Endothelial cell of umbilical vein (primary cell): ENCODE measurements around the gene SNX24. TPM values are rescaled to one million over a fixed set of nuclear protein-coding genes. Genes with fewer than 3 reads are reported as not detected.

ENCODE experiments used
- BruUV-seq: library from RNA; stranded (reverse); fragments of 400-500 nt; replicated peaks from 2 replicates; lab custom pipeline; 2021; lab: Mats Ljungman, UMichigan
- CTCF ChIA-PET: fragments of 300-600, 350-600 bp; sonication (Branson Sonifier 250); formaldehyde crosslinking; loops from one replicate; lab custom pipeline; 2021; ENCODE audit warnings: antibody characterized with exemption, inconsistent platforms; lab: Charles Lee
- POLR2A ChIA-PET: fragments of 300-600, 350-600 bp; sonication (Branson Sonifier 250); formaldehyde crosslinking; loops from one replicate; lab custom pipeline; 2021; ENCODE audit warnings: antibody characterized with exemption, inconsistent platforms; lab: Charles Lee
- DNase-seq: peaks from one replicate; pipeline ENCODE4 v3.0.0-alpha.2; 2011; ENCODE audit warnings: low read depth, low spot score
- FAIRE-seq: peaks from 2 replicates; lab custom pipeline; 2011; peaks lifted over from hg19 to GRCh38; lab: Jason Lieb, UNC
- H2AFZ ChIP-seq: 2 replicates; pipeline ENCODE4 v1.6.0; 2012; ENCODE audit warnings: low read depth, low read length, control low read depth, inconsistent platforms
- H3K27ac ChIP-seq: 2 replicates; pipeline ENCODE4 v1.5.1; 2011; ENCODE audit warnings: low read depth, mild to moderate bottlenecking, control low read depth, low read length, moderate library complexity; ENCODE audit not compliant: insufficient read depth
- H3K27me3 ChIP-seq, 2 experiments: 2 replicates each; pipeline versions ENCODE4 v1.6.0 to v1.6.1; 2011; ENCODE audit warnings: low read length in 2 of 2, mixed read lengths in 1 of 2; ENCODE audit not compliant: control insufficient read depth in 2 of 2, insufficient read depth in 2 of 2
- H3K36me3 ChIP-seq, 2 experiments: 2 replicates in 1 of 2; 3 replicates in 1 of 2; pipeline ENCODE4 v1.5.1; 2011; ENCODE audit warnings: low read length in 2 of 2, mild to moderate bottlenecking in 1 of 2, moderate library complexity in 1 of 2; ENCODE audit not compliant: control insufficient read depth in 2 of 2, insufficient read depth in 2 of 2; ENCODE audit errors: extremely low read depth in 1 of 2
- H3K4me1 ChIP-seq: 3 replicates; pipeline ENCODE4 v1.5.1; 2011; ENCODE audit warnings: mild to moderate bottlenecking, low read length; ENCODE audit not compliant: control insufficient read depth, insufficient read depth; ENCODE audit errors: extremely low read depth
- H3K4me2 ChIP-seq: 2 replicates; pipeline ENCODE4 v1.6.1; 2011; ENCODE audit warnings: low read length, control low read depth, mixed read lengths; ENCODE audit not compliant: insufficient read depth
- H3K4me3 ChIP-seq, 3 experiments: fragments of 200-600 bp in 1 of 3; sonication (generic), shearing (Covaris generic) in 1 of 3; replicated peaks in 1 of 3; 2 replicates each; pipeline ENCODE4 v1.5.1; 2011 to 2016; ENCODE audit warnings: control low read depth in 3 of 3, low read length in 3 of 3, mild to moderate bottlenecking in 2 of 3, inconsistent platforms in 1 of 3, low read depth in 1 of 3, moderate library complexity in 1 of 3; ENCODE audit not compliant: insufficient read depth in 1 of 3
- H3K79me2 ChIP-seq: 2 replicates; pipeline ENCODE4 v1.6.0; 2012; ENCODE audit warnings: low read length, inconsistent platforms; ENCODE audit not compliant: control insufficient read depth, insufficient read depth
- H3K9ac ChIP-seq: replicated peaks from 2 replicates; pipeline ENCODE3; 2011; ENCODE audit warnings: low read length, control low read depth; ENCODE audit not compliant: insufficient read depth; ENCODE audit errors: extremely low read depth
- H3K9me1 ChIP-seq: replicated peaks from 3 replicates; pipeline ENCODE4 v1.6.0; 2011; ENCODE audit warnings: mild to moderate bottlenecking, low read length; ENCODE audit not compliant: control insufficient read depth, insufficient read depth; ENCODE audit errors: extremely low read depth
- H3K9me3 ChIP-seq: replicated peaks from 2 replicates; pipeline ENCODE4 v1.5.1; 2012; ENCODE audit warnings: low read length, inconsistent platforms; ENCODE audit not compliant: control insufficient read depth, insufficient read depth
- H4K20me1 ChIP-seq: replicated peaks from 2 replicates; pipeline ENCODE3; 2011; ENCODE audit warnings: mild to moderate bottlenecking, low read length; ENCODE audit not compliant: control insufficient read depth, insufficient read depth; ENCODE audit errors: extremely low read depth
- EZH2 ChIP-seq: IDR thresholded peaks from 2 replicates; pipeline ENCODE4 v1.6.1; 2012; ENCODE audit warnings: borderline replicate concordance, low read depth, mild to moderate bottlenecking, moderate library complexity, low read length, inconsistent platforms; ENCODE audit not compliant: severe bottlenecking
- FOS ChIP-seq: IDR thresholded peaks from 2 replicates; pipeline ENCODE4 v1.6.1; 2011; ENCODE audit warnings: mild to moderate bottlenecking, low read length, moderate library complexity, borderline replicate concordance; ENCODE audit not compliant: insufficient read depth
- GATA2 ChIP-seq: IDR thresholded peaks from 2 replicates; pipeline ENCODE4 v1.7.0; 2011; ENCODE audit warnings: low read depth, mild to moderate bottlenecking, moderate library complexity, mixed read lengths, low read length; ENCODE audit not compliant: insufficient read length, insufficient read depth
- JUN ChIP-seq: IDR thresholded peaks from 2 replicates; pipeline ENCODE4 v1.6.1; 2011; ENCODE audit warnings: borderline replicate concordance, low read depth; ENCODE audit not compliant: insufficient read length, insufficient read depth
- MYC ChIP-seq: IDR thresholded peaks from one replicate; pipeline ENCODE4 v1.6.1; 2011; ENCODE audit warnings: mild to moderate bottlenecking, low read depth, low read length
- POLR2A ChIP-seq: IDR thresholded peaks from 2 replicates; pipeline ENCODE4 v1.6.1; 2012; ENCODE audit warnings: low read depth, mild to moderate bottlenecking, control low read depth, low read length
- POLR2AphosphoS5 ChIP-seq: IDR thresholded peaks from 2 replicates; pipeline ENCODE4 v1.6.1; 2012; ENCODE audit warnings: low read depth, mild to moderate bottlenecking, control low read depth, low read length, moderate library complexity; ENCODE audit not compliant: insufficient read depth
- dilution Hi-C: fragments of 300-500 bp; cut with MboI; formaldehyde crosslinking; loops from one replicate; pipeline ENCODE4 v1.15.0; 2019; ENCODE audit warnings: low sequenced_read_pairs; ENCODE audit not compliant: extremely low pct_ligation_motif_present
- intact Hi-C: fragments of 100-400 bp; cut with micrococcal nuclease; formaldehyde crosslinking; loops from one replicate; pipeline ENCODE4 v1.10.0; 2022
- polyA plus RNA-seq, 4 experiments: library from polyadenylated mRNA; depleted of rRNA in 3 of 4; stranded (reverse) in 3 of 4; unstranded in 1 of 4; fragments of >200 nt; gene quantifications; 2 replicates each; pipeline versions ENCODE4 v1.2.1 to v1.2.3, GENCODE V29; 2011 to 2012; ENCODE audit warnings: missing spikeins in 1 of 4
- total RNA-seq: library from RNA; stranded (reverse); gene quantifications from 2 replicates; pipeline ENCODE4 v1.2.3, GENCODE V29; 2021
- TF ChIP-seq, protein P1 (sequence below), 2 donors: IDR thresholded peaks; 1 replicate in 1 of 2; 2 replicates in 1 of 2; pipeline ENCODE4 v1.5.1; 2011; ENCODE audit warnings: low read length in 2 of 2, mild to moderate bottlenecking in 2 of 2, moderate library complexity in 2 of 2, control low read depth in 1 of 2, inconsistent platforms in 1 of 2, low read depth in 1 of 2; ENCODE audit not compliant: insufficient read depth in 1 of 2; ENCODE audit errors: extremely low read depth in 1 of 2
- TF ChIP-seq, protein P2 (sequence below): IDR thresholded peaks from 2 replicates; pipeline ENCODE4 v1.6.1; 2011; ENCODE audit not compliant: insufficient read depth, insufficient read length

SNX24 gene
- total and polyA plus RNA-seq, 2 donors (not counting 3 experiments of a cell fraction or from before 2014, with no cell fraction given) = 2.9 to 14.9 TPM

DNA sequence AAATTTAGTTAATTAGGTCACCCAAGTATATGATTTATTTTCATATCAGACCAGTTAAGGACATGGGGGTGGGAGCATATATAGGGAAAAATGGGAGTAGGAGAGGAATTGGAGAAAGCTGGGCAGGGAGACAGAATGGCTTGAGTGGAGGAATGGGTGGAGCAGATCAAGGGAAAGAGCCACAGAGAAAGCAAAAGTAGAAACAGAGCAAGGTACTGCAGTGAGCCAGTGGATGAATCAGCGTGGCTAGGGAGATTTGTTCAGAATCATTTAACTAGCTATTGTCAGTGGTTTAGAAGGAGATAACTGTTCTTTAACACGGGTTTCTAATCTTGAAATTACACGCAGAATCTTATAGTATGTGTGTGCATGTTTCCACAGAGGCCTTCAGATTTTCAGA lies 37.4 kb downstream of the SNX24 start:
- dilution Hi-C loops (no loop called here), intact Hi-C loops (no loop called here)
- Histone ChIP-seq H3K9me3 (no peaks in the 10 kb centered on the region), H3K27ac (no peak overlapping the region), H3K79me2 (no peaks in the 10 kb centered on the region), H4K20me1 (no peaks in the 10 kb centered on the region), H2AFZ (no peak overlapping the region), H3K9me1 (no peaks in the 10 kb centered on the region), H3K4me3 (no peak overlapping the region), H3K4me2 (no peak overlapping the region), H3K9ac (no peak overlapping the region), H3K4me1 (no peaks in the 10 kb centered on the region), H3K36me3 (no peaks in the 10 kb centered on the region), H3K27me3 (no peaks in the 10 kb centered on the region)
- no TSS peak for BruUV-seq
- peak; percentile 31 for FAIRE-seq
- POLR2A ChIA-PET = no interaction called here
- no peak for DNase-seq
- CTCF ChIA-PET = interaction anchor here (1.0 to 1.4 kb wide), 2 partner anchors 8 to 13 kb away, joined by 3 to 5 read pairs; no protein-coding TSS in a partner anchor
- TF ChIP-seq FOS = no peak
- TF ChIP-seq, protein P1, sequence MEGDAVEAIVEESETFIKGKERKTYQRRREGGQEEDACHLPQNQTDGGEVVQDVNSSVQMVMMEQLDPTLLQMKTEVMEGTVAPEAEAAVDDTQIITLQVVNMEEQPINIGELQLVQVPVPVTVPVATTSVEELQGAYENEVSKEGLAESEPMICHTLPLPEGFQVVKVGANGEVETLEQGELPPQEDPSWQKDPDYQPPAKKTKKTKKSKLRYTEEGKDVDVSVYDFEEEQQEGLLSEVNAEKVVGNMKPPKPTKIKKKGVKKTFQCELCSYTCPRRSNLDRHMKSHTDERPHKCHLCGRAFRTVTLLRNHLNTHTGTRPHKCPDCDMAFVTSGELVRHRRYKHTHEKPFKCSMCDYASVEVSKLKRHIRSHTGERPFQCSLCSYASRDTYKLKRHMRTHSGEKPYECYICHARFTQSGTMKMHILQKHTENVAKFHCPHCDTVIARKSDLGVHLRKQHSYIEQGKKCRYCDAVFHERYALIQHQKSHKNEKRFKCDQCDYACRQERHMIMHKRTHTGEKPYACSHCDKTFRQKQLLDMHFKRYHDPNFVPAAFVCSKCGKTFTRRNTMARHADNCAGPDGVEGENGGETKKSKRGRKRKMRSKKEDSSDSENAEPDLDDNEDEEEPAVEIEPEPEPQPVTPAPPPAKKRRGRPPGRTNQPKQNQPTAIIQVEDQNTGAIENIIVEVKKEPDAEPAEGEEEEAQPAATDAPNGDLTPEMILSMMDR (IDR thresholded peaks at IDR 0.05; ENCODE audit: extremely low read depth in 1 of 2, insufficient read depth in 1 of 2, low read depth in 1 of 2, low read length in 2 of 2) = no peak
- TF ChIP-seq, protein P2, sequence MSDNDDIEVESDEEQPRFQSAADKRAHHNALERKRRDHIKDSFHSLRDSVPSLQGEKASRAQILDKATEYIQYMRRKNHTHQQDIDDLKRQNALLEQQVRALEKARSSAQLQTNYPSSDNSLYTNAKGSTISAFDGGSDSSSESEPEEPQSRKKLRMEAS = no peak
- no peak for TF ChIP-seq GATA2
- no peak for TF ChIP-seq EZH2
- no peak for TF ChIP-seq POLR2A
- TF ChIP-seq JUN = no peak
- TF ChIP-seq MYC = no peak
- TF ChIP-seq POLR2AphosphoS5 = no peak
